Measurements from ENCODE around the gene ZBTB6.
"Not testable (repeated sequence)": the region's sequence is repeated elsewhere in the genome, so short reads cannot be mapped to it uniquely, and the experiment has no call there.

The ZBTB6 gene

DNA sequence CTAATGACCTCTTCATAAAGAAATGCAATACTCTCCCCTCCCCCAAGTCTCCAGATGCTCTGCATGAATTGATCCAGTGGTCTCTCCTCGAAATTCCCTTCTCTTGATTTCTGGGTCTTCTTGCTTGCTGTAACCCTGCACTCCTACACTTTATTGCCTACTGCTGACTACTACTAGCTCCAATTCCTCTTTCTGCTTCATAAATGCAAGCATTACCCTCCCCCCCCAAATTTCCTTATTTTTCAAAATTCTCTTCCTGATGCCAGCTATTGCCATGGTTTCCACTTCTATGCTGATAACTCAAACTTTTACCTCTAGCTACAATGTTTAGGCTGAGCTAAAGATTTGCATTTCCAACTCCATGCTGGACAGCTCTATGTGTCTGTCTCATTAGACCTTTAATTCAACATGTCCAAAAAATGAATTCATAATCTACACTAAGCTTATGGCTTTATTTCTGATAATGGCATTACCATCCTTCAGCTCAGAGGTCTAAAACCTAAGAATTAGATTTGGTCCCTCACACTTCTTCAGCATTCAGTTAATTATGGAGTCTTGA lies 16.8 kb upstream of the ZBTB6 start:
- DNase-seq (ENCODE audit: low read depth) = no peak

DNA sequence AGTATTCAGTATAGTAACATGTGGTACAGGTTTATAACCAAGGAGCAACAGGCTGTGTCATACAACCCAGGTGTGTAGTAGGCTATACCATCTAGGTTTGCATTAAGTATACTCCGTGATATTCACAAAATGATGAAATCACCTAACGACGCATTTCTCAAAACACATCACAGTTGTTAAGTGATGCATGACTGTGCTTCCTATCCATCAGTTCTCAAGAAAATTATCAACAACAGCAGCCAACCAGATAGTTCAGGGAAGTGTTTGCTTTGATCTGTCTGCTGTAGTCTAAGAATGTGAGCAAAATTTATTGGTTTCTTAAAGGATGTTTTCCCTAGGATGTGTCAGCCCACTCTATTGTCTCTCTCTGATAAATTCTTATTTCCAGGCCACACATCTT lies 10.8 kb upstream of the ZBTB6 start:
- no peak for DNase-seq (ENCODE audit: low read depth)

DNA sequence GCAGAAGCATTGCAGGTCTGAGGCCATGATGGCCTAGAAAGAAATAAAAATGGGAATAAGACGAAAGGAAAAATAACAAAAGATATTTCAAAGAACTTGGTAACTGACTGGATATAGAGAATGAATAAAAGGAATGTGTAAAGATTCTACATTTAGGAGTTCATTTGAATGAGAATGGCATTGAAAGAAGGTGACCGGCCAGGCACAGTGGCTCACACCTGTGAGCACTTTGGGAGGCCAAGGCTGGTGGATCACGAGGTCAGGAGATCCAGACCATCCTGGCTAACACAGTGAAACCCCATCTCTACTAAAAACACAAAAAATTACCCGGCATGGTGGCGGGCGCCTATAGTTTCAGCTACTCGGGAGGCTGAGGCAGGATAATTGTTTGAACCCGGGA lies 9.6 kb upstream of the ZBTB6 start:
- DNase-seq (ENCODE audit: low read depth) = no peak

- no peak for DNase-seq (ENCODE audit: low read depth)
Measured at GRCh38 chr9:122918310-122918709, 5.2 kb upstream of the ZBTB6 start.

GRCh38 chr9:122912671-122912963 lies 506 bp downstream of the ZBTB6 start:
- no peak for DNase-seq (ENCODE audit: low read depth)

GRCh38 chr9:122906122-122906521 lies 7.0 kb downstream of the ZBTB6 start:
- DNase-seq (ENCODE audit: low read depth) = not testable (repeated sequence)

GRCh38 chr9:122904823-122905710 lies 8.1 kb downstream of the ZBTB6 start, which contains the start of gene RC3H2:
RC3H2 (minus strand) TSS chr9:122905359; CDS start chr9:122897509, 7,850 bp downstream.
- peak; percentile 98 for DNase-seq (ENCODE audit: low read depth)

- peak; percentile 33 for DNase-seq (ENCODE audit: low read depth)
Measured at GRCh38 chr9:122904466-122904822, 8.7 kb downstream of the ZBTB6 start.

GRCh38 chr9:122900791-122901190 lies 12.3 kb downstream of the ZBTB6 start:
- no peak for DNase-seq (ENCODE audit: low read depth)

DNA sequence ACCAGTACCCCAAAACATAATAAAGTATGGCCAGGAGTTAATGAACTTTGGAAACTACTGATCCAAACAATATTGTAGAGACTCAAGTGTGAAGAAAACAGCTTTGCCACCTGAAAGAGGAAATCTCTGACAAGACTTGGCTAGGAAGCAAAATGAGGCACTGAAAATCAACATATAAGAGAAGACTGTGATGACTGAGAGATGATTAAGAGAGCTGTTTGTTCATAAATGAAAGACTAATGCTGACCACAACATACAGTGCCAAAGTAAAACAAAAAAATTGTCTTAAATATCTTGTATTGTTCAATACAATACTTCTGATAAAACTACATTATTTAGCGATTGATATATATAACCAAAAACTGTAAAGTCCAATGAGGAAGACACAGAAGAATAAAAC lies 15.2 kb downstream of the ZBTB6 start:
- no peak for DNase-seq (ENCODE audit: low read depth)

- DNase-seq (ENCODE audit: low read depth) = no peak
Measured at GRCh38 chr9:122888480-122888879, 24.6 kb downstream of the ZBTB6 start.

GRCh38 chr9:122883125-122883524 lies 30.0 kb downstream of the ZBTB6 start:
- DNase-seq (ENCODE audit: low read depth) = no peak

DNA sequence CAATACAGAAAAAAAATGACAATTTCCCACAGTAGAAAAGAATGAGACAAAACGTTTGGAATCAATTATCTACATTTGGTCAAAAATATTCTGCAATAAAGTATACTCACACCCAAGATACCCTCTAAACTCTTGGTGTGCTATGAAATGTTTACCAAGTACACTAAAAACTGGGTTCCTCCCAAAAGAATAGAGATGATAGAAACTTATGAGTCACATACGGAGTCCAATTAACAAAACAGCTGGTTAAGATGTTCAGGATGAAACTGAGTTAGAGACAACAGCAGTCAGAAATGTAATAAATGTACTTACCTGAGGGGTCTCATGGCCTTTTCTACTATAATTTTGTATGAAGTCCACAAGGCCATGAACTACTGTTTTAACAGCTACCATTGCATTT lies 33.7 kb downstream of the ZBTB6 start:
- no peak for DNase-seq (ENCODE audit: low read depth)

DNA sequence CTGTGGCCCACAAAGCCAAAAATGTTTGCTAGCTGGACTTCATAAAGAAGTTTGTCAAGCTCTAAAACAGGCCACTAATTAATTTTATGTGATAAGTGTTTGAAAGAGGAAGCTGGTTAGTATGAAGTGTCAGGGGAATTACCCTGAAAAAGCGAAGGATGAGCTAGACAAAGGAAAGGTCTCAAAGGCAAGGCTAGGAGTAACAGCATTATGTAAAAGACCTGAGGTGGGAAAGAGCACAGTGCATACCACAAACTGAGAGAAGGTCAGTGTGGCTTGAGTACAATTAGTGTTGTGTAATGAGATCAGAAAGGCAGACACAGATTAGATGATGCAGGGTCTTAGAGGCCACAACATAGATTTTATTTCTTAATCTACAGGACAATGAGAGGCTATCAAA lies 37.6 kb downstream of the ZBTB6 start:
- DNase-seq (ENCODE audit: low read depth) = no peak

- DNase-seq (ENCODE audit: low read depth) = not testable (repeated sequence)
Measured at GRCh38 chr9:122867276-122867675, 45.8 kb downstream of the ZBTB6 start.

- no peak for DNase-seq (ENCODE audit: low read depth)
Measured at GRCh38 chr9:122866079-122866478, 47.0 kb downstream of the ZBTB6 start.

- no peak for DNase-seq (ENCODE audit: low read depth)
Measured at GRCh38 chr9:122865300-122865699, 47.8 kb downstream of the ZBTB6 start.

GRCh38 chr9:122863407-122863806 lies 49.7 kb downstream of the ZBTB6 start:
- no peak for DNase-seq (ENCODE audit: low read depth)

DNA sequence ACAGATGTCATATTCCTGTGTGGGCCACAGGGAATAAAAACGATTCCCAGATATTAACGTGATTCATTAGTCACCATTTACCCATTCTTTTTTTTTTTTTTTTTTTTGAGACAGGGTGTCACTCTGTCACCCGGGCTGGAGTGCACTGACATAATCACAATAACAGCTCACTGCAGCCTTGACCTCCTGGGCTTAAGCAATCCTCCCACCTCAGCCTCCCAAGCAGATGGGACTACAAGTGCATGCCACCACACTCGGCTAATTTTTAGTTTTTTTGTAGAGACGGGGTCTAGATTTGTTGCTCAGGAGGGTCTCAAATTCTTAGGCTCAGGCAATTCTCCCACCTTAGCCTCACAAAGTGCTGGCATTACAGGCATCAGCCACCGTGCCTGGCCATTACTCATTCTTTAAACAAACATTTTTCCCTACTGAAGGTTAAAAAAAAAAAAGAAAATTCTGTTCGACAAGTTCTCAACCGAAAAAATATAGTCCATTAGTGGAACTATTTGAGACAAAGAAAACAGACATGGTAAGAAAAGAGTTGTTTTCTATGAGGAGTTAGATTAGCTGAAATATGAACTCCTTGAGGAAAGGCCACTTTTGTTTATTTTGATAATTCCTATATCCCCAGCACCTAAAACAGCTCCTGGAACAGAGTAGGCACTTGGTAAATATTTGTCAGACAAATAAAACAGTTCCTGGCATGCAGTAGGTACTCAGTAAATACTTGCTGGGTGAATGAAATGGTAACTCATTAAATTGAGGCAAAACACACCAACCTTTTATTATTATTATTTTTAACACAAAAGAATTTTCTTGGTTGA lies 52.6 kb downstream of the ZBTB6 start:
- DNase-seq (ENCODE audit: low read depth) = no peak
